B cell (primary cell): Measurements from ENCODE around the gene TPBGL. TPM values are rescaled to one million over a fixed set of nuclear protein-coding genes. Genes with fewer than 3 reads are reported as not detected.

Experiments used
- ATAC-seq: fragments of 200-7000 bp; cut with Tn5 transposase; one replicate; pipeline ENCODE4 v1.10.0; 2021; ENCODE audit warnings: low read depth, mild to moderate bottlenecking, moderate number of reproducible peaks, moderate library complexity
- CTCF ChIA-PET: fragments of 350-600 bp; sonication (Branson Sonifier 250); formaldehyde crosslinking; loops from one replicate; lab custom pipeline; 2021; ENCODE audit warnings: antibody characterized with exemption, inconsistent platforms; lab: Charles Lee
- POLR2A ChIA-PET: fragments of 350-600 bp; sonication (Branson Sonifier 250); formaldehyde crosslinking; loops from one replicate; lab custom pipeline; 2021; ENCODE audit warnings: antibody characterized with exemption; lab: Charles Lee
- DNase-seq: peaks from one replicate; pipeline ENCODE4 v3.0.0; 2013
- H2AFZ ChIP-seq: 2 replicates; pipeline ENCODE4 v1.6.1; 2012; ENCODE audit warnings: mild to moderate bottlenecking, low read depth, low read length; ENCODE audit not compliant: insufficient read depth, poor library complexity, severe bottlenecking
- H3K27ac ChIP-seq, 2 donors: 1 replicate in 1 of 2; 2 replicates in 1 of 2; pipeline ENCODE4 v1.5.1; 2012 to 2013; ENCODE audit warnings: low read length in 2 of 2, mild to moderate bottlenecking in 2 of 2, moderate library complexity in 1 of 2
- H3K27me3 ChIP-seq, 4 experiments: fragments of 200-600 bp in 1 of 4; sonication (generic) in 1 of 4; replicated peaks in 1 of 4; 1 replicate in 2 of 4; 2 replicates in 2 of 4; pipeline versions ENCODE4 v1.6.1 to v1.7.0; 2013 to 2016; ENCODE audit warnings: low read length in 3 of 4, mild to moderate bottlenecking in 2 of 4, mixed read lengths in 1 of 4, moderate library complexity in 1 of 4; ENCODE audit not compliant: insufficient read depth in 4 of 4, control insufficient read depth in 3 of 4; ENCODE audit errors: control extremely low read depth in 1 of 4
- H3K36me3 ChIP-seq, 2 experiments: replicated peaks in 1 of 2; 1 replicate in 1 of 2; 2 replicates in 1 of 2; pipeline versions ENCODE4 v1.6.1 to v1.7.1; 2013; ENCODE audit warnings: low read length in 1 of 2; ENCODE audit not compliant: insufficient read depth in 2 of 2, control insufficient read depth in 1 of 2; ENCODE audit errors: control extremely low read depth in 1 of 2, extremely low read depth in 1 of 2
- H3K4me1 ChIP-seq, 2 donors: fragments of 200-600 bp in 1 of 2; sonication (generic) in 1 of 2; 1 replicate in 1 of 2; 2 replicates in 1 of 2; pipeline versions ENCODE4 v1.5.1 to v1.6.1; 2013 to 2017; ENCODE audit warnings: low read length in 2 of 2; ENCODE audit not compliant: control insufficient read depth in 2 of 2, insufficient read depth in 2 of 2
- H3K4me2 ChIP-seq: replicated peaks from 2 replicates; pipeline ENCODE3; 2012; ENCODE audit warnings: mild to moderate bottlenecking, low read depth, low read length; ENCODE audit not compliant: poor library complexity, severe bottlenecking
- H3K4me3 ChIP-seq, 5 experiments: fragments of 200-600 bp in 1 of 5; sonication (generic) in 1 of 5; 1 replicate in 3 of 5; 2 replicates in 2 of 5; pipeline versions ENCODE4 v1.5.1 to v1.7.0; 2011 to 2016; ENCODE audit warnings: low read length in 4 of 5, mild to moderate bottlenecking in 4 of 5, low read depth in 2 of 5, control low read depth in 1 of 5, moderate library complexity in 1 of 5; ENCODE audit not compliant: insufficient read depth in 1 of 5; ENCODE audit errors: control extremely low read depth in 1 of 5, extremely low read depth in 1 of 5
- H3K79me2 ChIP-seq: fragments of 200-600 bp; sonication (generic); one replicate; pipeline ENCODE4 v1.6.0; 2016; ENCODE audit warnings: low read length; ENCODE audit not compliant: control insufficient read depth, insufficient read depth
- H3K9ac ChIP-seq: fragments of 200-600 bp; sonication (generic); 2 replicates; pipeline ENCODE4 v1.6.1; 2017; ENCODE audit warnings: mild to moderate bottlenecking, low read length, moderate library complexity
- H3K9me3 ChIP-seq, 3 donors: one replicate each; pipeline versions ENCODE4 v1.6.1 to v1.7.1; 2013; ENCODE audit warnings: low read length in 2 of 3; ENCODE audit not compliant: control insufficient read depth in 2 of 3, insufficient read depth in 1 of 3; ENCODE audit errors: control extremely low read depth in 1 of 3
- H4K20me1 ChIP-seq: 2 replicates; pipeline ENCODE4 v1.6.0; 2012; ENCODE audit warnings: mild to moderate bottlenecking, low read length; ENCODE audit not compliant: insufficient read depth, control insufficient read depth, poor library complexity, severe bottlenecking
- H3K27ac Mint-ChIP-seq: one replicate; pipeline ENCODE4 v1.8.0; 2021; ENCODE audit warnings: mixed read lengths
- H3K27me3 Mint-ChIP-seq: one replicate; pipeline ENCODE4 v1.8.0; 2021; ENCODE audit warnings: mixed read lengths
- H3K4me1 Mint-ChIP-seq: one replicate; pipeline ENCODE4 v1.8.0; 2021; ENCODE audit warnings: mixed read lengths
- H3K4me3 Mint-ChIP-seq: one replicate; pipeline ENCODE4 v1.8.0; 2021; ENCODE audit warnings: mixed read lengths
- H3K9me3 Mint-ChIP-seq: one replicate; pipeline ENCODE4 v1.8.0; 2022; ENCODE audit warnings: mixed read lengths; ENCODE audit not compliant: insufficient read depth
- CTCF ChIP-seq: fragments of 200-600 bp; IDR thresholded peaks from one replicate; pipeline ENCODE4 v1.8.0; 2022; ENCODE audit warnings: antibody characterized with exemption, mild to moderate bottlenecking
- EZH2 ChIP-seq: IDR thresholded peaks from 2 replicates; pipeline ENCODE4 v1.6.1; 2012; ENCODE audit warnings: borderline replicate concordance, low read depth, mild to moderate bottlenecking, moderate library complexity, low read length; ENCODE audit not compliant: insufficient read depth, poor library complexity, severe bottlenecking
- WGBS: methylation state at CpG from one replicate; pipeline ENCODE4 v1.1.5; 2013; ENCODE audit warnings: missing lambda C conversion rate; ENCODE audit not compliant: insufficient coverage; 5-methylcytosine and 5-hydroxymethylcytosine counted together
- intact Hi-C: fragments of 100-400 bp; cut with micrococcal nuclease; formaldehyde crosslinking; loops from one replicate; pipeline ENCODE4 v1.10.0; 2022
- polyA plus RNA-seq: library from polyadenylated mRNA; depleted of rRNA; stranded (reverse); fragments of >200 nt; gene quantifications from 2 replicates; pipeline ENCODE4 v1.2.3, GENCODE V29; 2012
- total RNA-seq, 2 donors: library from RNA; stranded (reverse); fragments of 120-200 nt in 1 of 2; gene quantifications; 1 replicate in 1 of 2; 2 replicates in 1 of 2; pipeline versions ENCODE4 v1.2.3 to v1.2.4, GENCODE V29; 2013 to 2022

Gene TPBGL
- total and polyA plus RNA-seq, 2 donors (not counting 1 experiment from before 2014, with no cell fraction given) = not detected

- POLR2A ChIA-PET = no interaction called here
- Histone ChIP-seq H3K9me3 (no peaks in the 10 kb centered on the region), H3K4me2 (peak overlapping the region; percentile 93), H3K36me3 (no peaks in the 10 kb centered on the region), H3K4me1 (peaks cover 12 to 15% of the 10 kb centered on the region in 2 donors), H4K20me1 (no peaks in the 10 kb centered on the region), H3K27me3 (peaks cover 0 to 68% (median 29%) of the 10 kb centered on the region in 4 experiments), H3K4me3 (no peak overlapping the region), H3K9ac (no peak overlapping the region), H3K79me2 (no peaks in the 10 kb centered on the region), H3K27ac (no peak overlapping the region), H2AFZ (no peak overlapping the region)
- TF ChIP-seq EZH2 (no peak), CTCF (no peak)
- H3K27me3 Mint-ChIP-seq = peaks cover 68% of the 10 kb centered on the region
- 49% methylated on average over 5 of the region's 10 CpGs for WGBS
- no peaks in the 10 kb centered on the region for H3K9me3 Mint-ChIP-seq
- no peak overlapping the region for H3K27ac Mint-ChIP-seq
- H3K4me1 Mint-ChIP-seq = peaks cover 7% of the 10 kb centered on the region
- peak overlapping the region; percentile 73 for H3K4me3 Mint-ChIP-seq
- CTCF ChIA-PET = interaction anchor here (1.1 to 4.9 kb wide), 5 partner anchors 9 to 310 kb away, joined by 3 to 60 read pairs (median 24); no protein-coding TSS in a partner anchor
- intact Hi-C loops = loop anchor here (2.0 kb wide), 1 partner anchor 311 kb away; no protein-coding TSS in a partner anchor
- ATAC-seq (no peak), DNase-seq (no peak)
Measured at GRCh38 chr11:75239531-75240290, 863 bp upstream of the TPBGL start.
